Muscle layer of duodenum (tissue), 2 donors: Measurements from ENCODE around the gene PDE2A.

Source experiments
- H3K27ac ChIP-seq: one replicate; pipeline ENCODE4 v1.7.0; 2013; ENCODE audit warnings: mild to moderate bottlenecking, low read length
- H3K27me3 ChIP-seq: one replicate; pipeline ENCODE4 v1.7.0; 2013; ENCODE audit warnings: low read depth, mild to moderate bottlenecking, control low read depth, low read length
- H3K36me3 ChIP-seq, 2 donors: one replicate each; pipeline ENCODE4 v1.7.0; 2013; ENCODE audit warnings: low read length in 2 of 2, control low read depth in 1 of 2, mild to moderate bottlenecking in 1 of 2; ENCODE audit not compliant: insufficient read depth in 2 of 2, control insufficient read depth in 1 of 2
- H3K4me1 ChIP-seq, 2 donors: one replicate each; pipeline ENCODE4 v1.7.0; 2013; ENCODE audit warnings: low read length in 2 of 2, mild to moderate bottlenecking in 2 of 2, control low read depth in 1 of 2, moderate library complexity in 1 of 2; ENCODE audit not compliant: insufficient read depth in 2 of 2, control insufficient read depth in 1 of 2
- H3K4me3 ChIP-seq, 2 donors: one replicate each; pipeline ENCODE4 v1.7.0; 2013; ENCODE audit warnings: low read length in 2 of 2, low read depth in 1 of 2, mild to moderate bottlenecking in 1 of 2
- H3K9me3 ChIP-seq, 2 donors: one replicate each; pipeline ENCODE4 v1.7.0; 2013; ENCODE audit warnings: low read length in 2 of 2, control low read depth in 1 of 2, mild to moderate bottlenecking in 1 of 2; ENCODE audit not compliant: control insufficient read depth in 1 of 2
- donor health status: healthy.

The PDE2A gene

GRCh38 chr11:72716290-72716689 lies 42.1 kb upstream of the PDE2A start:
- no peak overlapping the region for H3K4me3 ChIP-seq
- no peak overlapping the region for H3K27ac ChIP-seq
- peaks cover 24 to 53% of the 10 kb centered on the region in 2 donors for H3K4me1 ChIP-seq
- H3K9me3 ChIP-seq: no peaks in the 10 kb centered on the region
- H3K27me3 ChIP-seq: no peaks in the 10 kb centered on the region
- peaks cover 16 to 22% of the 10 kb centered on the region in 2 donors for H3K36me3 ChIP-seq

DNA sequence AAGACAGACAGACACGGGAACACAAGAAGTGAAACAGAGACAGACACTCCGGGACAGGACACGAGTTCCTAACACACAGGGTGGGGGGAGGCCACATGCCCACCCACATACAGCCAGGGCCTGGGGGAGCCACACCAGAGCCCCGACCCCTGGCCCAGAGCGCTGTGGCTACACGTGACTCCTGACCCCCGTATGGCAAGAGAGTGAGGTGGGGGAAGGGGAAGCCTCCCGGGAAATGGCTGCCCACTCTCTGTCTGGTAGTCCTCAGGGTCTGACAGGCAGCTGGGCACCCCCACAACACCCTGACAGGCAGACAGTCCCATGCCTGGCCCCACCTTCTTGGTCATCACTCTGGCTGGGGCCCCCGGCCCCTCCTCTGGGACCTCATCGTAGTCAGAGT lies 38.6 kb upstream of the PDE2A start:
- no peak overlapping the region for H3K4me3 ChIP-seq
- no peak overlapping the region for H3K27ac ChIP-seq
- H3K27me3 ChIP-seq: no peaks in the 10 kb centered on the region
- peaks cover 0 to 24% of the 10 kb centered on the region in 2 donors for H3K4me1 ChIP-seq
- H3K9me3 ChIP-seq: no peaks in the 10 kb centered on the region
- peaks cover 36 to 49% of the 10 kb centered on the region in 2 donors for H3K36me3 ChIP-seq

- Histone ChIP-seq H3K4me3 (no peak overlapping the region), H3K36me3 (peaks cover 35 to 52% of the 10 kb centered on the region in 2 donors), H3K4me1 (peaks cover 0 to 23% of the 10 kb centered on the region in 2 donors), H3K27me3 (no peaks in the 10 kb centered on the region), H3K9me3 (no peaks in the 10 kb centered on the region), H3K27ac (no peak overlapping the region)
These were observed 38.0 kb upstream of the PDE2A start for GRCh38 chr11:72712168-72712751.

DNA sequence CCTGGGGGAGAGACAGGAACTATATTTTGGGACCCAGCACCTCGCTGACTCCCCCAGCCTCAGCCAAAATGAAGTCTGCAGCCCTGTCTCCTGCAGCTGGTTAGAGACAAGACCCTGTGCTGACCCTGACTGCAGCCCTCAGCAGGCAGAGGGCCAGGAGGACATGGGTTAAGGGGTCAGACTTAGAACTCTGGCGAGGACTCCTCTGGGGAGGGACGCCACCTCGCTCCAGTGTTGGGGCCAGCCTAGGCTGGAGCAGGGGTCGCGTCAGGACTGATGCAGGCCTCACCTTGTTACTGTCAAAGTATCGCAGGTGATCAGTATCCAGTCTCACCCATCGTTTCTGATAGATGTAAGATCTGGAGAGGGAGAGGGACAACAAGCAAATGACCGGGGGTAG lies 36.9 kb upstream of the PDE2A start:
- Histone ChIP-seq H3K4me3 (no peak overlapping the region), H3K27me3 (no peaks in the 10 kb centered on the region), H3K4me1 (peaks cover 0 to 14% of the 10 kb centered on the region in 2 donors), H3K9me3 (no peaks in the 10 kb centered on the region), H3K36me3 (peaks cover 45 to 59% of the 10 kb centered on the region in 2 donors), H3K27ac (no peak overlapping the region)

GRCh38 chr11:72710278-72710677 lies 36.1 kb upstream of the PDE2A start:
- no peak overlapping the region for H3K27ac ChIP-seq
- H3K36me3 ChIP-seq: peaks cover 51 to 66% of the 10 kb centered on the region in 2 donors
- no peaks in the 10 kb centered on the region for H3K9me3 ChIP-seq
- peaks cover 0 to 14% of the 10 kb centered on the region in 2 donors for H3K4me1 ChIP-seq
- H3K4me3 ChIP-seq: no peak overlapping the region
- no peaks in the 10 kb centered on the region for H3K27me3 ChIP-seq

- H3K4me3 ChIP-seq: no peak overlapping the region
- H3K27me3 ChIP-seq: no peaks in the 10 kb centered on the region
- peaks cover 0 to 14% of the 10 kb centered on the region in 2 donors for H3K4me1 ChIP-seq
- no peak overlapping the region for H3K27ac ChIP-seq
- peaks cover 57 to 72% of the 10 kb centered on the region in 2 donors for H3K36me3 ChIP-seq
- H3K9me3 ChIP-seq: no peaks in the 10 kb centered on the region
These were observed 35.4 kb upstream of the PDE2A start for GRCh38 chr11:72709478-72710238.

- Histone ChIP-seq H3K36me3 (peaks cover 71 to 88% of the 10 kb centered on the region in 2 donors), H3K4me1 (peaks cover 0 to 14% of the 10 kb centered on the region in 2 donors), H3K27ac (no peak overlapping the region), H3K4me3 (no peak overlapping the region), H3K9me3 (no peaks in the 10 kb centered on the region), H3K27me3 (no peaks in the 10 kb centered on the region)
These were observed 32.8 kb upstream of the PDE2A start for GRCh38 chr11:72707032-72707431.

GRCh38 chr11:72706579-72706978 lies 32.4 kb upstream of the PDE2A start:
- Histone ChIP-seq H3K27ac (no peak overlapping the region), H3K4me3 (no peak overlapping the region), H3K27me3 (no peaks in the 10 kb centered on the region), H3K9me3 (no peaks in the 10 kb centered on the region), H3K4me1 (peaks cover 0 to 14% of the 10 kb centered on the region in 2 donors), H3K36me3 (peaks cover 67 to 88% of the 10 kb centered on the region in 2 donors)

DNA sequence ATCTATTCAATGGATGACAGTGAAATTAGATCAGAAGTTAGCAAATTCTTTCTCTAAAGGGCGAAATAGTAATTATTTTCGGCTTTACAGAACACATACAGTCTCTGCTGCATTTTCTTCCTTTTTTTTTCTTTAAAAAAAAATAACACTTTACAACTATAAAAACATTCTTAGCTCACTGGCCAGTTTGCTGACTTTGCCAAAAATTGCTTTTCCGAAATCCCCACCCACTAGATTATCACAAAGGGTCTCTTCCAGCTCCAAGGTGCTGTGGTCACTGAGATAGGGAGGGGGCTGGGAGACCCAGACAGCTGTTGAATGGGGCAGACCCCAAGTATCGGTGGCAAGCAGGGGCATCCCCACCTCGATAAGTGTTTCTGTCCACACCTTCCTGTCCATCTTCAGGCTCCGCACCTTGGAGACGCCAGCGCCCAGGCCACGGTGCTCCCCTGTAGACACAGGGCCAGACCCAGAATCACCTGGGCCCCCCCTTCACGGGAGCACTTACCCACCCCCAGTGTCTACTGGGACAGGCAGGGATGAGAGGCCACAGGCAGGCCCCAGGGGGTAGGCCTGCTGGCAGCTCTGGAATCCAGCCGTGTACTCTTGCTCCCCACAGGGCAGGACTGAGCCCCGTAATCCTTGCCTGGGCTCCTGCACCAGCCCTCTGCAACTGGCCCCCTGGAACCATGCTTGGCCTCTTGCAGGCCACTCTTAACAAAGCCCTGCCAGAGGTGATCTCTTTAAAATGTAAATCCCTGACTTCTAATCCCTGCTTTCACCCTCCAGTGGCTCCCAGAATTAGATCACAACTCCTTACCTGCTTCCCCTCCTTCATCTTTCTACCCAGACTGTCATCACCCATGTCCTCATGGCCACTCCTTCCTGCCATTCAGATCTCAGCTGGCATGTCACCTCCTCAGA lies 31.5 kb upstream of the PDE2A start:
- H3K27me3 ChIP-seq: no peaks in the 10 kb centered on the region
- H3K27ac ChIP-seq: no peak overlapping the region
- no peaks in the 10 kb centered on the region for H3K9me3 ChIP-seq
- peaks cover 0 to 14% of the 10 kb centered on the region in 2 donors for H3K4me1 ChIP-seq
- peaks cover 67 to 89% of the 10 kb centered on the region in 2 donors for H3K36me3 ChIP-seq
- no peak overlapping the region for H3K4me3 ChIP-seq

GRCh38 chr11:72704783-72705265 lies 30.6 kb upstream of the PDE2A start:
- Histone ChIP-seq H3K9me3 (no peaks in the 10 kb centered on the region), H3K36me3 (peaks cover 76 to 89% of the 10 kb centered on the region in 2 donors), H3K4me3 (no peak overlapping the region), H3K4me1 (peaks cover 0 to 14% of the 10 kb centered on the region in 2 donors), H3K27ac (no peak overlapping the region), H3K27me3 (no peaks in the 10 kb centered on the region)
